Measurements from ENCODE around the gene PSEN1. TPM values are rescaled to one million over a fixed set of nuclear protein-coding genes. Genes with fewer than 3 reads are reported as not detected.

Gene PSEN1
- total and polyA plus RNA-seq, 2 experiments from 2014 or later: 14.6 to 35.7 TPM

- Histone ChIP-seq H3K36me3 (ENCODE audit: insufficient read depth) (no peaks in the 10 kb centered on the region; the same call in 1 of the 2 replicates), H3K79me2 (replicated peaks; ENCODE audit: insufficient read depth) (no peaks in the 10 kb centered on the region), H3K9me2 (ENCODE audit: insufficient read depth) (no peaks in the 10 kb centered on the region), H3F3A (replicated peaks; ENCODE audit: low read depth) (0 out of 2 replicates have a peak, but pooled peaks cover 10% of the 10 kb centered on the region), H4K20me1 (replicated peaks; ENCODE audit: insufficient read depth) (no peaks in the 10 kb centered on the region), H3K4me1 (ENCODE audit: insufficient read depth) (peaks cover 4% of the 10 kb centered on the region), H3K27me3 (ENCODE audit: insufficient read depth) (no peaks in the 10 kb centered on the region), H3K4me2 (no peak overlapping the region), H3K27ac (ENCODE audit: low read depth) (no peak overlapping the region), H2AFZ (no peak overlapping the region), H3K4me3 (no peak overlapping the region)
- no peak overlapping the region for H3K27ac Mint-ChIP-seq
- H3K36me3 Mint-ChIP-seq (ENCODE audit: low read depth): peaks cover 13% of the 10 kb centered on the region
- H3K27me3 Mint-ChIP-seq (ENCODE audit: insufficient read depth, low read depth, poor library complexity): peaks cover 2% of the 10 kb centered on the region
- ATAC-seq: no peak
- no peaks in the 10 kb centered on the region for H3K9me3 Mint-ChIP-seq
- DNase-seq (ENCODE audit: low spot score): no peak
- no peak for TF ChIP-seq ZNF114 (CRISPR knock-in tag; IDR thresholded peaks at IDR 0.05)
- no peak for TF ChIP-seq EZH2 (IDR thresholded peaks at IDR 0.05; ENCODE audit: low read depth, unreplicated experiment)
- no peak for TF ChIP-seq JUNB (IDR thresholded peaks at IDR 0.05; ENCODE audit: unreplicated experiment)
- TF ChIP-seq REST (IDR thresholded peaks at IDR 0.05; ENCODE audit: unreplicated experiment): no peak
- TF ChIP-seq, protein P1, sequence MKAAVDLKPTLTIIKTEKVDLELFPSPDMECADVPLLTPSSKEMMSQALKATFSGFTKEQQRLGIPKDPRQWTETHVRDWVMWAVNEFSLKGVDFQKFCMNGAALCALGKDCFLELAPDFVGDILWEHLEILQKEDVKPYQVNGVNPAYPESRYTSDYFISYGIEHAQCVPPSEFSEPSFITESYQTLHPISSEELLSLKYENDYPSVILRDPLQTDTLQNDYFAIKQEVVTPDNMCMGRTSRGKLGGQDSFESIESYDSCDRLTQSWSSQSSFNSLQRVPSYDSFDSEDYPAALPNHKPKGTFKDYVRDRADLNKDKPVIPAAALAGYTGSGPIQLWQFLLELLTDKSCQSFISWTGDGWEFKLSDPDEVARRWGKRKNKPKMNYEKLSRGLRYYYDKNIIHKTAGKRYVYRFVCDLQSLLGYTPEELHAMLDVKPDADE (IDR thresholded peaks at IDR 0.05): no peak
- TF ChIP-seq, protein P2, sequence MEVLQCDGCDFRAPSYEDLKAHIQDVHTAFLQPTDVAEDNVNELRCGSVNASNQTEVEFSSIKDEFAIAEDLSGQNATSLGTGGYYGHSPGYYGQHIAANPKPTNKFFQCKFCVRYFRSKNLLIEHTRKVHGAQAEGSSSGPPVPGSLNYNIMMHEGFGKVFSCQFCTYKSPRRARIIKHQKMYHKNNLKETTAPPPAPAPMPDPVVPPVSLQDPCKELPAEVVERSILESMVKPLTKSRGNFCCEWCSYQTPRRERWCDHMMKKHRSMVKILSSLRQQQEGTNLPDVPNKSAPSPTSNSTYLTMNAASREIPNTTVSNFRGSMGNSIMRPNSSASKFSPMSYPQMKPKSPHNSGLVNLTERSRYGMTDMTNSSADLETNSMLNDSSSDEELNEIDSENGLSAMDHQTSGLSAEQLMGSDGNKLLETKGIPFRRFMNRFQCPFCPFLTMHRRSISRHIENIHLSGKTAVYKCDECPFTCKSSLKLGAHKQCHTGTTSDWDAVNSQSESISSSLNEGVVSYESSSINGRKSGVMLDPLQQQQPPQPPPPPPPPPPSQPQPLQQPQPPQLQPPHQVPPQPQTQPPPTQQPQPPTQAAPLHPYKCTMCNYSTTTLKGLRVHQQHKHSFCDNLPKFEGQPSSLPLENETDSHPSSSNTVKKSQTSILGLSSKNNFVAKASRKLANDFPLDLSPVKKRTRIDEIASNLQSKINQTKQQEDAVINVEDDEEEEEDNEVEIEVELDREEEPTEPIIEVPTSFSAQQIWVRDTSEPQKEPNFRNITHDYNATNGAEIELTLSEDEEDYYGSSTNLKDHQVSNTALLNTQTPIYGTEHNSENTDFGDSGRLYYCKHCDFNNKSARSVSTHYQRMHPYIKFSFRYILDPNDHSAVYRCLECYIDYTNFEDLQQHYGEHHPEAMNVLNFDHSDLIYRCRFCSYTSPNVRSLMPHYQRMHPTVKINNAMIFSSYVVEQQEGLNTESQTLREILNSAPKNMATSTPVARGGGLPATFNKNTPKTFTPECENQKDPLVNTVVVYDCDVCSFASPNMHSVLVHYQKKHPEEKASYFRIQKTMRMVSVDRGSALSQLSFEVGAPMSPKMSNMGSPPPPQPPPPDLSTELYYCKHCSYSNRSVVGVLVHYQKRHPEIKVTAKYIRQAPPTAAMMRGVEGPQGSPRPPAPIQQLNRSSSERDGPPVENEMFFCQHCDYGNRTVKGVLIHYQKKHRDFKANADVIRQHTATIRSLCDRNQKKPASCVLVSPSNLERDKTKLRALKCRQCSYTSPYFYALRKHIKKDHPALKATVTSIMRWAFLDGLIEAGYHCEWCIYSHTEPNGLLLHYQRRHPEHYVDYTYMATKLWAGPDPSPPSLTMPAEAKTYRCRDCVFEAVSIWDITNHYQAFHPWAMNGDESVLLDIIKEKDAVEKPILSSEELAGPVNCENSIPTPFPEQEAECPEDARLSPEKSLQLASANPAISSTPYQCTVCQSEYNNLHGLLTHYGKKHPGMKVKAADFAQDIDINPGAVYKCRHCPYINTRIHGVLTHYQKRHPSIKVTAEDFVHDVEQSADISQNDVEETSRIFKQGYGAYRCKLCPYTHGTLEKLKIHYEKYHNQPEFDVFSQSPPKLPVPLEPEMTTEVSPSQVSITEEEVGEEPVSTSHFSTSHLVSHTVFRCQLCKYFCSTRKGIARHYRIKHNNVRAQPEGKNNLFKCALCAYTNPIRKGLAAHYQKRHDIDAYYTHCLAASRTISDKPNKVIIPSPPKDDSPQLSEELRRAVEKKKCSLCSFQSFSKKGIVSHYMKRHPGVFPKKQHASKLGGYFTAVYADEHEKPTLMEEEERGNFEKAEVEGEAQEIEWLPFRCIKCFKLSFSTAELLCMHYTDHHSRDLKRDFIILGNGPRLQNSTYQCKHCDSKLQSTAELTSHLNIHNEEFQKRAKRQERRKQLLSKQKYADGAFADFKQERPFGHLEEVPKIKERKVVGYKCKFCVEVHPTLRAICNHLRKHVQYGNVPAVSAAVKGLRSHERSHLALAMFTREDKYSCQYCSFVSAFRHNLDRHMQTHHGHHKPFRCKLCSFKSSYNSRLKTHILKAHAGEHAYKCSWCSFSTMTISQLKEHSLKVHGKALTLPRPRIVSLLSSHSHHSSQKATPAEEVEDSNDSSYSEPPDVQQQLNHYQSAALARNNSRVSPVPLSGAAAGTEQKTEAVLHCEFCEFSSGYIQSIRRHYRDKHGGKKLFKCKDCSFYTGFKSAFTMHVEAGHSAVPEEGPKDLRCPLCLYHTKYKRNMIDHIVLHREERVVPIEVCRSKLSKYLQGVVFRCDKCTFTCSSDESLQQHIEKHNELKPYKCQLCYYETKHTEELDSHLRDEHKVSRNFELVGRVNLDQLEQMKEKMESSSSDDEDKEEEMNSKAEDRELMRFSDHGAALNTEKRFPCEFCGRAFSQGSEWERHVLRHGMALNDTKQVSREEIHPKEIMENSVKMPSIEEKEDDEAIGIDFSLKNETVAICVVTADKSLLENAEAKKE (CRISPR knock-in tag; IDR thresholded peaks at IDR 0.05): no peak
- TF ChIP-seq NANOG (IDR thresholded peaks at IDR 0.05; ENCODE audit: borderline replicate concordance): no peak
- no peak for TF ChIP-seq CREB1 (CRISPR knock-in tag; IDR thresholded peaks at IDR 0.05; ENCODE audit: low read depth)
- no peak for TF ChIP-seq ZNF331 (CRISPR knock-in tag; IDR thresholded peaks at IDR 0.05; ENCODE audit: low read depth)
- TF ChIP-seq EZH2phosphoT487 (IDR thresholded peaks at IDR 0.05; ENCODE audit: unreplicated experiment): no peak
- TF ChIP-seq STAT1 (IDR thresholded peaks at IDR 0.05; ENCODE audit: unreplicated experiment): no peak
- TF ChIP-seq, protein P3, sequence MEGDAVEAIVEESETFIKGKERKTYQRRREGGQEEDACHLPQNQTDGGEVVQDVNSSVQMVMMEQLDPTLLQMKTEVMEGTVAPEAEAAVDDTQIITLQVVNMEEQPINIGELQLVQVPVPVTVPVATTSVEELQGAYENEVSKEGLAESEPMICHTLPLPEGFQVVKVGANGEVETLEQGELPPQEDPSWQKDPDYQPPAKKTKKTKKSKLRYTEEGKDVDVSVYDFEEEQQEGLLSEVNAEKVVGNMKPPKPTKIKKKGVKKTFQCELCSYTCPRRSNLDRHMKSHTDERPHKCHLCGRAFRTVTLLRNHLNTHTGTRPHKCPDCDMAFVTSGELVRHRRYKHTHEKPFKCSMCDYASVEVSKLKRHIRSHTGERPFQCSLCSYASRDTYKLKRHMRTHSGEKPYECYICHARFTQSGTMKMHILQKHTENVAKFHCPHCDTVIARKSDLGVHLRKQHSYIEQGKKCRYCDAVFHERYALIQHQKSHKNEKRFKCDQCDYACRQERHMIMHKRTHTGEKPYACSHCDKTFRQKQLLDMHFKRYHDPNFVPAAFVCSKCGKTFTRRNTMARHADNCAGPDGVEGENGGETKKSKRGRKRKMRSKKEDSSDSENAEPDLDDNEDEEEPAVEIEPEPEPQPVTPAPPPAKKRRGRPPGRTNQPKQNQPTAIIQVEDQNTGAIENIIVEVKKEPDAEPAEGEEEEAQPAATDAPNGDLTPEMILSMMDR (conservative IDR thresholded peaks at IDR 0.05; ENCODE audit: low read depth in 2 of 2): no peak
- no peak for TF ChIP-seq POLR2AphosphoS5 (IDR thresholded peaks at IDR 0.05; ENCODE audit: low read depth)
- peaks cover 3% of the 10 kb centered on the region for H3K4me1 Mint-ChIP-seq
- H3K4me3 Mint-ChIP-seq: no peak overlapping the region
Observed at GRCh38 chr14:73267474-73267873, 131.2 kb downstream of the PSEN1 start.
